Progenitor cell of endocrine pancreas (in vitro differentiated cells): Measurements from ENCODE around the gene ABLIM1. TPM values are rescaled to one million over a fixed set of nuclear protein-coding genes. Genes with fewer than 3 reads are reported as not detected.
A peak's percentile ranks its signal among the peaks of the same experiment; 100 is the strongest.

Source experiments
- DNase-seq: peaks from one replicate; pipeline ENCODE4 v3.0.0; 2021; ENCODE audit warnings: low spot score; ENCODE audit not compliant: unreplicated experiment
- H3K27ac Mint-ChIP-seq: 2 replicates; pipeline ENCODE4 v1.8.0; 2021; ENCODE audit warnings: mild to moderate bottlenecking, moderate library complexity, mixed read lengths
- H3K27me3 Mint-ChIP-seq: 2 replicates; pipeline ENCODE4 v1.8.0; 2021; ENCODE audit warnings: mixed read lengths
- H3K36me3 Mint-ChIP-seq: 2 replicates; pipeline ENCODE4 v1.8.0; 2022; ENCODE audit warnings: mixed read lengths; ENCODE audit not compliant: insufficient read depth
- H3K4me1 Mint-ChIP-seq: 2 replicates; pipeline ENCODE4 v1.8.0; 2021; ENCODE audit warnings: low read depth, mixed read lengths
- H3K4me3 Mint-ChIP-seq: 2 replicates; pipeline ENCODE4 v1.8.0; 2021; ENCODE audit warnings: low read depth, mild to moderate bottlenecking, moderate library complexity, mixed read lengths
- H3K9me3 Mint-ChIP-seq: 2 replicates; pipeline ENCODE4 v1.8.0; 2021; ENCODE audit warnings: low read depth, mixed read lengths
- total RNA-seq: library from RNA; stranded (reverse); gene quantifications from 2 replicates; pipeline ENCODE4 v1.2.1, GENCODE V29; 2021
- TF ChIP-seq, protein P1 (sequence below): fragments of 200-600 bp; sonication (generic); IDR thresholded peaks from one replicate; pipeline ENCODE4 v1.5.0; 2021; ENCODE audit warnings: antibody characterized with exemption, mild to moderate bottlenecking; ENCODE audit not compliant: unreplicated experiment

Gene ABLIM1
- total RNA-seq, 1 donor from 2014 or later: 59.1 TPM

DNA sequence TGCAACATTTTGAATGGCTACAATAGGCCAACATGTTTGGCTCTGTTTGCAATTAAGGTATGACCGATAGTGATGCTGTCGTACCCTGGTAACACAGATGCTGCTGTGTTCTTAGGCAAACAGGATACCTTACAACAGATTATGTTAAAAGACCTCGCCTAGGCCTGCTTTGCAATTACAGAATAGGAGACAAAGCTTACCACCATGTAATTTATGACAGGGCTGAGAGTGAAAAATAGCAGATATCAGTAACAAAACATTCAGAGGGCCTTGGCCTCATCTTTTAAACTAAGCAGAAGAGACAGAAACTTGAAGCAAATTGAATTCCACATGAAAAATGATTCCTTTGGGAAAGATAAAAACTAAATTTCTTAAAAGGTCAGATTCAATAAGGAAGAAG, 29.4 kb upstream of the ABLIM1 start:
- DNase-seq: no peak
- peaks cover 73% of the 10 kb centered on the region for H3K27me3 Mint-ChIP-seq
- H3K27ac Mint-ChIP-seq: no peak overlapping the region
- TF ChIP-seq, protein P1, sequence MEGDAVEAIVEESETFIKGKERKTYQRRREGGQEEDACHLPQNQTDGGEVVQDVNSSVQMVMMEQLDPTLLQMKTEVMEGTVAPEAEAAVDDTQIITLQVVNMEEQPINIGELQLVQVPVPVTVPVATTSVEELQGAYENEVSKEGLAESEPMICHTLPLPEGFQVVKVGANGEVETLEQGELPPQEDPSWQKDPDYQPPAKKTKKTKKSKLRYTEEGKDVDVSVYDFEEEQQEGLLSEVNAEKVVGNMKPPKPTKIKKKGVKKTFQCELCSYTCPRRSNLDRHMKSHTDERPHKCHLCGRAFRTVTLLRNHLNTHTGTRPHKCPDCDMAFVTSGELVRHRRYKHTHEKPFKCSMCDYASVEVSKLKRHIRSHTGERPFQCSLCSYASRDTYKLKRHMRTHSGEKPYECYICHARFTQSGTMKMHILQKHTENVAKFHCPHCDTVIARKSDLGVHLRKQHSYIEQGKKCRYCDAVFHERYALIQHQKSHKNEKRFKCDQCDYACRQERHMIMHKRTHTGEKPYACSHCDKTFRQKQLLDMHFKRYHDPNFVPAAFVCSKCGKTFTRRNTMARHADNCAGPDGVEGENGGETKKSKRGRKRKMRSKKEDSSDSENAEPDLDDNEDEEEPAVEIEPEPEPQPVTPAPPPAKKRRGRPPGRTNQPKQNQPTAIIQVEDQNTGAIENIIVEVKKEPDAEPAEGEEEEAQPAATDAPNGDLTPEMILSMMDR: no peak
- no peaks in the 10 kb centered on the region for H3K36me3 Mint-ChIP-seq
- H3K9me3 Mint-ChIP-seq: no peaks in the 10 kb centered on the region
- H3K4me3 Mint-ChIP-seq: no peak overlapping the region
- peaks cover 15% of the 10 kb centered on the region for H3K4me1 Mint-ChIP-seq

DNA sequence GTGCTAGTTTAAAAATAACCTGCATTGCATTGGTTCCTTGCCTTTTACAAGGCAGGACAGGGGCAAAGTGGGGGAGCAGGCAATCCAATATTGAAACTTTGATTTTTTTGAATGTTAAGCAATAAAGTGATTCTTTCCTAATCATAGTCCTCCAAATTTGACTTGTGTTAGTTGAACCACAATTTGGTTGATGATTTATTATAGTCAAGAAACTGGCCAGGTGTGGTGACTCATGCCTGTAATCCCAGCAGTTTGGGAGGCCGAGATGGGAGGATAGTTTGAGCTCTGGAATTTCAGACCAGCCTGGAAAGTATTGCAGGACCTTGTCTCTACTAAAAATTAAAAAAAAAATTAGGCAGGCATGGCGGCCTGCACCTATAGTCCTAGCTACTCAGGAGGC, 27.9 kb upstream of the ABLIM1 start:
- Mint-ChIP-seq H3K27ac (no peak overlapping the region), H3K4me1 (peaks cover 15% of the 10 kb centered on the region), H3K4me3 (no peak overlapping the region), H3K9me3 (no peaks in the 10 kb centered on the region), H3K27me3 (peaks cover 73% of the 10 kb centered on the region), H3K36me3 (no peaks in the 10 kb centered on the region)
- DNase-seq: no peak
- TF ChIP-seq, protein P1: no peak

DNA sequence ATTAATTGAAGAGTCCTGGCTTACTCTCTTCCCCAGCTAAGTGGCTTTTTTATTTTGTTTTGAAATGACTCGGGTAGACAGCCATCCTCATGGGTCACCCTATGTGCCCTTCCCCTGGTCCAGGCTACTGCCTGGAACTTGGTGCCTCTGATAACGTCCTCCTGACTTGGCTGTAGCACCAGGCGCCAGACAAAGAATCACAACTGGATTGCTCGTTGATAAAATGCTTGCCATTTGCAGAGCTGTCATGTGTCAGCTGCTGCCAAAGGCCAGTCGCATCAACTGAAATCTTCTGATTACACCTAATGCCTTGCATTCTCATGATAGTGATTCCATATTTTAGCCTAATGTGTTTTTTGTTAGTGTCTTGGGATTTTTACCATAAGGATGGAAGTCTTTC, 27.4 kb upstream of the ABLIM1 start:
- H3K4me3 Mint-ChIP-seq: no peak overlapping the region
- H3K4me1 Mint-ChIP-seq: peaks cover 15% of the 10 kb centered on the region
- H3K9me3 Mint-ChIP-seq: no peaks in the 10 kb centered on the region
- TF ChIP-seq, protein P1: no peak
- H3K36me3 Mint-ChIP-seq: no peaks in the 10 kb centered on the region
- DNase-seq: no peak
- H3K27me3 Mint-ChIP-seq: peaks cover 78% of the 10 kb centered on the region
- H3K27ac Mint-ChIP-seq: peak overlapping the region; percentile 69

DNA sequence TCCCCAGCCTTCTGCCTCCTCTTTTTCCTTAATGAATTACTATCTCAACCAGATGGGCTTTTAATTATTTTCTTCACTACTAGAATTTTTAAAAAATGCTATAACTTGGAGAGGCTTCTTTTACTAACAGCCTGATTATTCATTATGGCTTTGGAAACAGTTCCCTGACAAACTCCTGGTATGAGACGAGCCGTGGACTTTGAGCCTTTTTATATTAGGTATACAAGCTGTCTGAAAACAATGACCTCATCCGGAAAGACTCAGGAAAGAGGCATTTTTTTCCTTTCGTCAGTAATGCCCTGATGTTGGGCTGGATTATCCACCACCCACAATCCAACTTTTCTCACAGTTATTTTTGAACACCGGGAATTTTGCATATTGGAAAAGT, 26.7 kb upstream of the ABLIM1 start:
- H3K9me3 Mint-ChIP-seq: no peaks in the 10 kb centered on the region
- peak overlapping the region; percentile 41 for H3K4me3 Mint-ChIP-seq
- H3K27ac Mint-ChIP-seq: peak overlapping the region; percentile 69
- H3K27me3 Mint-ChIP-seq: peaks cover 78% of the 10 kb centered on the region
- TF ChIP-seq, protein P1: no peak
- peaks cover 15% of the 10 kb centered on the region for H3K4me1 Mint-ChIP-seq
- no peaks in the 10 kb centered on the region for H3K36me3 Mint-ChIP-seq
- no peak for DNase-seq

DNA sequence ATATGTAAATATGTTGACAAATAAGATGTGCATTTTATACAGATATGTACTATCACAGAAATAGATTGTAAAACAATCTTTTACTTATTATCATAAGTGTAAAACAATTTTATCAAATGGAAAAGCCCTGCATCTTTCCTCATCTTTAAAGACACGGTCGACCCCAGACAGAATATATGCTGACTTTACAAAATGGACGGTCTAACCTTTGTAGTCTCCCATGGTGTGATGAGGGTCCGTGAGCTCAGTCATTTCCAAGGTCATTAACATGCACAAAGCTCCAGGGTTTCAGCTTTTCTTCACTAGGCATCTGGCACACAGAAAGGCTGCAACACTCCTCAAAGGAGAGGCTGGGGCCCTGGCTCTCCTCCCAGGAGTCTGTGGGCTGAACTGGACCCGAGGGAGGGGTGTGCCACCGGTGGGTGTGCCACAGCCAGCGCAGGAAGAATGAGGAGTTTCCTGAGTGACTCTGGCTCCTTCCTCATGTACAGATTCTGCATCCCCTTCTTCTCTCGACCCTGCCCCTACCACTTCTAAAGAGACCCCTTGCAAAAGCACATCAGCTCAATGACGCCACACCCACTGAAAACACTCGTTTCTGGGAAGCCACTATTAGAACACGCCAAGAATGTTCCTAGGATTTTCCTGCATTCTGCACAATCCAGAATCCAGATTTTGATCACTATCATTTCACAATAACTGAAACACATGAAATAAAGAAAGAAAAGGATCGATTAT, 26.2 kb upstream of the ABLIM1 start:
- Mint-ChIP-seq H3K36me3 (no peaks in the 10 kb centered on the region), H3K27ac (peak overlapping the region; percentile 69), H3K4me1 (peaks cover 15% of the 10 kb centered on the region), H3K9me3 (no peaks in the 10 kb centered on the region), H3K27me3 (peaks cover 74% of the 10 kb centered on the region), H3K4me3 (peak overlapping the region; percentile 41)
- TF ChIP-seq, protein P1: no peak
- DNase-seq: no peak
